CD4-positive, alpha-beta T cell treated with Interleukin-15 for 1 hour (primary cell): ENCODE data around the gene CLNK.

Source experiments
- DNase-seq: peaks from one replicate; pipeline ENCODE4 v3.0.0-alpha.2; 2020

CLNK gene

GRCh38 chr4:10571909-10572308 lies 112.7 kb downstream of the CLNK start:
- no peak for DNase-seq

DNA sequence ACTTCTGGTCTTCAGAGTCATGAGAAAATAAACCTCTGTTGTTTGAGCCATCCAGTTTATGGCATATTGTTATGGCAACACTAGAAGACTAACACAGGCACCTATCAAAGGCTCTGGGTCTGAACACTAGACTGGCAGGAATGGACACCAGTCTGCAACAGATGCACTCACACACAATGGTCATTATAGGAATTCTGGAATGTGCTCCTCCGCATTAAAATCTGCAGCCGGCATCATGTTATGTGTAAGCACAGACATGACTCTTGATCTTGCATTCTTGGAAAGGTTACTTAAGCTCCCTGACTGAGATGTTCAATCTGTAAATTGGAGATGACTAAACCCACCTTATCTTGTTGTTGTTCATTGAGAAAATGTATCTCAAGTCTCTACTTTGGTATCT lies 115.1 kb downstream of the CLNK start:
- DNase-seq, result no peak

GRCh38 chr4:10567766-10568165 lies 116.8 kb downstream of the CLNK start:
- DNase-seq, result no peak

DNA sequence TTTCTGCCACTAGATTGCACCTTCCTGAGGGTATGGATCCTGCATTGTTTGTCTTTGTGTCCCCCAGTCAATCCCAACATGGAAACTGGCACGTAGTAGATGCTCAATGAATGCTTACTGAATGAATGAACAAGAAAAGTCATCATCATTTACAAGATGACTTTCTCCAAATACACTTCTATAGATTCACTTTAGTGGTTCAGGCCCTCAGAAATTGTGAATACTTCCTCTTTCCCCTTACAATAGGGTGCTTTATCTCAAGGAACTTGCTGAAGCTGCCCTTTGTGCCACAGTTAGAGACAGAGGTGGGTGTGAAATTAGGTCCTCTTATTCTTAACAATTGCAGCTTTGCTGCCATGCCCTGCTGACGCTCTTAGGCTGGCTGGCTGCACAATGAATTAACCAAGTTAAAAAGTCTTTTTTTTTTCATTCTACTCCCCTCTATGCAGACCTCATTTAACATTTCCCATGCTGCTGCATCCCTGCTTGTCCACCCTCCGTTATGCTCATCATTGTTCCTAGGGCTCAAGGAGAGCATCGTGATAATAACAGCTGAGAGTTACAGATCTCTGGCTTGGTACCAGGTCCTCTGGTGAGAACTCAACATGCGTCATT lies 119.3 kb downstream of the CLNK start:
- DNase-seq, result no peak

DNA sequence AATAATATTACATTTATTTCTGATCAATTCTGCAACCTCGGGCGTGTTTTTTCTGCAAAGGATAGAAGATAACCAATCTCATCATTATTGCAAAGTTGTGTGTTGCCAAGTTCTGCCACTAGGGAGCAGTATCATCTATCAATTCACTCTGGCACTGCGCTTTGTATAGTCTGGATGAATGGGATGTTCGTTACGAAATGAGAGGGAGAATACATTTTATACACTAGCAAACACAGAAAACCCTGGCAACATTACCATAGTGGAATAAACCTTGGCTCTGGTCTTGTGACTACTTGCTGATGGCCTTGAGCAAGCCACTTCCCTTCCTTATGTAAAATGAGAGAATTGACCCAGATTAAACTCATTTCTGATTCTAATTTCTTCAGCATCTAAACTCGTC lies 129.9 kb downstream of the CLNK start:
- DNase-seq, result no peak

GRCh38 chr4:10554121-10554520 lies 130.4 kb downstream of the CLNK start:
- no peak for DNase-seq

DNA sequence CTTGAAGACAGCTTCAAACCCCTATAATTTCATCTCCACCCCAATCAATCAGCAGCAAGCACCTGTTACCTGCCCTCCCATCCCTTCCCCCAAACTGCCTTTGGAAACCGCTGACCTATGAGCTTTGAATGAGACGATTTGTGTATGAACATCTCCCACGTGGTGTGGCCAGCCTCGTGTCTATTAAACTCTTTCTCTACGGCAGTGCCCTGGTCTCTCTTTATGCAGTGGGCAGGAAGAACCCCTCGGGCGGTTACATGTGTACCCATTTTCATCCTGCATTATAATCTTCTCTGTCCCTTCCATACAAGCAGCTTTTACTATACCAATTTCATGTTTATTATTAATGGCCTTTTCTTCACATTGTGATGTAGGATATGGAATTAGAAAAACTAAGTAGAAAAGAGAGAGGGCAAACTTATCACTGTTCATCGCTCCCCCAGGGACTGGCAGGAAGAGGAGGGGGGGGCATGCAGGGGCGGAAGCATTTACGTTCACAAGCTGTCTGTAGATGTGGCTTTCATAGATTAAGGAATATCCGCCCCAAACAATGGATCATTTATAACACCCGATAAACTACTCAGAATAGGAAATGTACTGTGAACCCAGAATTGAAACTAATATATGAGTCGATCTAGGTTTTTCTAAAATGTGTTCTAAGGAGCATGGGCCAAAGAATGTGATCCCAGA lies 131.8 kb downstream of the CLNK start:
- no peak for DNase-seq

- no peak for DNase-seq
Measured at GRCh38 chr4:10535912-10536311, 148.7 kb downstream of the CLNK start.

DNA sequence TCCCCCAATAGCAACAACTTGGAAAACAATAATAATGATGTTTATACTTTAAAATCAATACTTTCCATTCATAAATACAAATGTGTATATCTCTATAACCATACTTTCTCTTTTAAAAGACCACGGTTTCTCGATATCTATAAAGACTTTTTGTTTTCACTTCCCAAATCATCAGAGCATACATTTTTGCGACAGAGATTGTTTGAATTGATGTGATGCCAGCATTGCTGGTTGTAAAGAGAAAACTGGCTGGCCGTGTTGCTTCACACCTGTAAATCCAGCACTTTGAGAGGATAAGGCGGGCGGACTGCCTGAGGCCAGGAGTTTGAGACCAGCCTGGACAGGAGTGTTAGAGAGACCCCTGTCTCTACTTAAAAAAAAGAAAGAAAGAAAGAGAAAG lies 149.7 kb downstream of the CLNK start:
- no peak for DNase-seq

DNA sequence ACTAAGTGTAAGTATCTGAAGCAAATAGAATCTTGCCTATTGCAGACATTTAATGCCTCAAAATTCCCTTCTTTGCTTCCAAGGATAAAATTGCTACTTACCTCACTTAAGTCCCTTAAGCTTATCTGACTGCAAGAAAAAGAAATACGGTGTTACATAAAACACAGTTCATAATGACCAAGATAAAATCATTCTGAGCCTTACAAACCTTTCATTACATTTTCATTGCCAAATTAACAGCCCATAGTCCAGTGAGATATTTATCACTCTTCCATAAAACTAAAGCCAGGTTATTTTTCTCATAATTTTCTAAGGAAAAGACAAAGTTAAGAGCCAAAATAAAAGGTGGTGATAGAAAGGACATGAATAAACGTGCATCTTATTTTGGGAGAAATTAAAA lies 152.4 kb downstream of the CLNK start:
- DNase-seq, result no peak

DNA sequence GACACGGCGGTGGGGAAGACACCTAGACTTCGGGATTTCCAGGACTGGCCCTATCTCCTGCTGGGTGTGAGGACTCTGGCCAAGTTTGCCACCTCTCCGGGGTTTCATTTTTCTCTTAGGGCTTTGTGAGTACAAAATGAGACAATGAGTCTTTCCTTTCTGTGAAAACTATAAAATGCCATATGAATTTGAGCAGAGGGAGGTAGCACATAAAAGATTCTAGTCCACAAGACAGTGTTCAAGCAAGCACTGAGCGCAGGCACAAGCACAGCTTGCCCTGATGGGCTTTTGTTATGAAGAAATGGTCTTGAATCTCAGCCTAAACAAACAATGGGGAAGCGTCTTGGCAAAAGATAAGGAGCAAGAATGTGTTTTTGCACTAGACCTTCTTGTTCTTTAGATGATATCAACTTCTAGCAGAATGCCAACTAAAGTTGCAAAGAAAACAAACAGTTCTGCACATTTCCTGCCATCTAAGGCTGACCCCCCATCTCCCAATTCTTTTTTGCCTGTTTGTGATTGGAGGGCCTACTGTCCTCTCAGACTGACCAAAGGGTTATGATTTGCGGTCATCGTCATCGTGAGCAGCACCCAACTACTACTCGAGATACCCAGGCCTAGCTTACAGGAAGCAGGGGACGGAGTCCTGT lies 154.3 kb downstream of the CLNK start:
- DNase-seq, result no peak

DNA sequence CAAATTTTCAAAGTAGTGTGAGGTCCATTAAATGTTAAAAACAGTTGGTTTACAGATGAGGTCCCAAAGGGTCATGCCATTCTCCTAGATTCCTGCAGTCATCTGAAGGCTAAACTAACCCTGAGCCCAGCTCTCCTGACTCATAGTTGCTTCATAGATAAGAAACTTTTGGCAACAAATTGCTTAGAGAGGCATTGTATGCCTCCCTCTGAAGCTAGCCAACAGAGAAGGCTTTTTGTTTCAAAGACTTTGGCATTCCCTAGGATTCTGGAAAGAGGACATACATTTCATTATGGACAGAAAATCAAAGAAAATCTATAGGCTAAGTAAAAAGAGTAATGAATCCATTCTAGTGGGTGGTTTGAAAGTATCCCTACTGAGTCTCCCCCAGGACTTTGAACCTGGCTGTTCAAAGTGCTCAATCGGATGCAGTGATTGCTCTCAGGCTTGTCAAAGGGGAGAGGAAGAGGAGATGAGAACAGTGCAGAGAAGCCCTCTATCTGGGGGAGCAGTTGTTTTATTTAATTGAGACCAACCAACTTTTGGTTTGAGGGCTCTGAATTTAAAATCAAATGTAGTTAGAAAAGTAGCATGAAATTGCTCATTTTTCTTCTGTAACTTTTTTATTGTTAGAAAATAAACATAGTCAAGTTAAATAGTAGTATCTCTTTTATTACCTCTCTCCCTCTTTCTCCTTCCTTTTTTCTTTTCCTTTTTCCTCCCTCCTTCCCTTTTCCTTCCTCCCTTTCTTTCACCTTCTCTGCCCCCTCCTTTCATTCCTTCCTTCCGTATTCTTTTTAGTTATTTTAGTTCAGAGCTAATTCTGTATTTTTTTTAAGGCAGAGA lies 155.1 kb downstream of the CLNK start:
- DNase-seq, result no peak

GRCh38 chr4:10527438-10527837 lies 157.1 kb downstream of the CLNK start:
- no peak for DNase-seq

DNA sequence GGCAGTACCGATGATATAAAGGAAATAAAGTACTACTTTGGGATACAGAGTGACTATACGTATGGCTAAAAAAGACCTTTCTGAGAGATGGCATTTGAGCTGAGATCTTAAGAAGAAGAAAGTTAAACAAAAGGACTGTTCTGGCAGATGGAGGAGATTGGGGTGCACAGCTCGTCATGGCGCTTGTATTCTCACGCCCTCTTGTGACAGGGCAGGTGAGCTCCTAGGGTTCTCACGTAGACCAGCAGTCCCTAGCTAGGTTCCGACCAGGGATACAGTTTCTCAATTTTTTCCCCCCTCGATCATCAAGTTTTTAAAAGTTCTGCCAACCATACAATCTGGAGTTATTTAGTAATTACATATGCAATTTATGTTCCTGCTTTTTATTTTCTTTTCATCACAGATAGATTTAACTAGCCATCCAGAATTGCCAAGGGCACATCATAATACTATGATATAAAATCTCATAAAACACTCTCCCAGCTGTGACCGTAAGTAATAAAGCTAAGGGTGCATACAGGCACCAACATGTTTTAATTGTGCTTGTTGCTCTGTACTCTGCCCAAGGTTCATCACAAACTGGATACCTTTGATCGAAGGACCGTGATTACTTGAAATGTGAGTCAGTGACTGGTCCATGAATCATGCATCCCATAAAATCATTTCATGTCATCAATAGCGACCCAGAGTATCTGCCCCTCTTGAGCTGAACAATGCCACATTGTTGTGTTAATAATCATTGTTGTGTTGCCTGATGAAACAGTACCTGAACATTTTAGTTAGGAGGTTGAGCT lies 157.9 kb downstream of the CLNK start:
- no peak for DNase-seq

DNA sequence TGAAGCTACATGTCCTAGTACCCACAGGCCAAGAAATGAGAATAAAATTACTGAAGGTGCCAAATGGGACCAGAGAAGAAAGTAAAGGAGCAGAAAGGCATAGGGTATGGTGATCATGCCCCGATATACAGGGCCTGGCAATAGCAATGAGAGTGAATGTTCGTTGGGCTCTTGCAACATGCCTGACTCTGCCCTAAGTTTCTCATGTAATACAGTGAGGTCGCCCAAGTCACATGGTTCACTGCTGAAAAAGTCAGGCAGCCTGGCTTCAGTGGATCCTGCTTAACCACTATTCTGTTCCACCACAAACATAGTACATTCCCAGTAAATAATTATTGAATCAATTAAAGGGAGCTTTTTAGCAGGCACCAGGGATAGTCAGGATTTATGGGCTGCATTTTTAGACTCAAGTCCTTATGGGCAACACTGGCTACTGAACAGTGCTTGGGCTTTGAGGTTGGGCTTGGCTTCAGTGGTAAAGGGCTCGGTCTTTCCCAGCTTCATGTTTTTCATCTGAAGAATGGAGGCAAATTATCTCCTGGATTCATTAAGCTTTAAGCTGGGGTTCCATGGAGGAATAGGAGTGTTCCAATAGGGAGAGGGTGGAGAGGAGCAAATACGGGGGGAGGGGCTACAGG lies 160.3 kb downstream of the CLNK start:
- no peak for DNase-seq

- no peak for DNase-seq
Measured at GRCh38 chr4:10521424-10521823, 163.1 kb downstream of the CLNK start.

DNA sequence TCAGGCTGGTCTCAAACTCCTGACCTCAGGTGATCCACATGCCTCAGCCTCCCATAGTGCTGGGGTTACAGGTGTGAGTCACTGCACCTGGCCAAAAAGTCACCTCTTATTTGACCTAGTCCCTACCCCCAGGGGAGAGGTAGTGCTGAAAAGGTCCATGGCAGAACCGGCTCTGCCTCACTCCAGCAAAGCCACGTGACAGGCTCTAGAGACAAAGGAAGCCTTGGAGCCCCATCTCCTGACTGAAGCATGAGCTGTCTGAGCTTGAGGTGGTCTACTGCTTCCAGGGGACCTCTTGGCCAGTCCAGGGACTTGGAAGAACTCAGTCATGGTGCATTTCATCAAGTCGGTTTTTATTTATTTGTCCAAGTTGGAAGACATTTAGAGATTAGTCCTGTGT lies 174.8 kb downstream of the CLNK start:
- no peak for DNase-seq

DNA sequence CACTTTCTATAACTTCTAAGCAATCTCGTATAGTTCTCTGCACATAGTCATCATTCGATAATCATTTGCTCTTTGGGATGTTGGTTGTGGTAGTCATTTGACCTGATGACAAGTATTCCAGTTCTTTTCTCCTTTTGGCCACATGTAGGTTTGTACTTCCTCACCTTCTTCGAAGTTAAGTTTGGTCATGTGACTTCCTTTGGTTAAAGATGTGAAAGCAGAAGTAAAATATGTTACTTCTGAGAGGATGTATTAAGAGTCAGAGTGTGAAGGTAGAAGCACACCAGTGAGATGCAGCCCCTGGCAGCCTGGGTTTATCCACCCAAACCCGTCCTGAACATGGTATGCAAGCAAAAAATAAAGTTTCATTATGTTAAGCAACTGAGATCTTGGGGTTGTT lies 178.5 kb downstream of the CLNK start:
- no peak for DNase-seq

- DNase-seq, result no peak
Measured at GRCh38 chr4:10504570-10505179, 179.9 kb downstream of the CLNK start.

GRCh38 chr4:10502717-10503116 lies 181.9 kb downstream of the CLNK start:
- no peak for DNase-seq

DNA sequence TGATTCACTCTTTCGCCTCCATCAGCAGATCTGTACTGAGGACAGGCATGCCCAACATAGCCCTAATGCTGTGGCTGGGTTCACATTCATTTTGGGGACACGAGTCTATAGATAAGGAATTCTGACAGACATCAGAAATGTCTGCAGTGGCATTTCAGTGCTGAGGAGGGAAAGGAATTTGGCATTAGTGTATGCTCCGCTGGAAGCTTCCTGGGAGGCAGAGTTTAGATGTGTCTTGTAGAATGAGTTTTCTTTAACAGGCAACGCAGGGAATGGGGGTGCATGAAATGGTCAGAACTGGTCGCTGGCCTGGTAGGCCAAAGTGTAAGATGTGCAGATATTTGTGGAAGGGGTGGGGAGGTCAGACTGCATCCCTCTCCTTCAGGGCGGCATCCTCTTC lies 183.8 kb downstream of the CLNK start:
- DNase-seq, result no peak

GRCh38 chr4:10496200-10496599 lies 188.4 kb downstream of the CLNK start:
- no peak for DNase-seq
